ENCODE data around the gene TNRC6C. TPM values are rescaled to one million over a fixed set of nuclear protein-coding genes. Genes with fewer than 3 reads are reported as not detected.
A peak's percentile ranks its signal among the peaks of the same experiment; 100 is the strongest.

The TNRC6C gene
- 3.5 TPM for polyA plus RNA-seq (2013, experiment 1 of 2; ENCODE audit: insufficient read length)
- 3.4 TPM for polyA plus RNA-seq (2013, experiment 2 of 2; ENCODE audit: insufficient read length)

- DNase-seq: peak; percentile 99
Observed at GRCh38 chr17:77957857-77958715, at the start of gene TNRC6C. TSS of gene TNRC6C (plus strand) at chr17:77958703. CDS start at chr17:78004207, 45,504 bp downstream.

- DNase-seq: no peak
Observed at GRCh38 chr17:77909236-77909635, 49.3 kb upstream of the TNRC6C start.

GRCh38 chr17:77909816-77910215, 48.7 kb upstream of the TNRC6C start:
- no peak for DNase-seq

GRCh38 chr17:77914385-77915254, 43.9 kb upstream of the TNRC6C start:
- peak; percentile 27 for DNase-seq

- no peak for DNase-seq
Observed at GRCh38 chr17:77915594-77916021, 42.9 kb upstream of the TNRC6C start.

- DNase-seq: no peak
Observed at GRCh38 chr17:77916264-77916663, 42.2 kb upstream of the TNRC6C start.

GRCh38 chr17:77916703-77917481, 41.6 kb upstream of the TNRC6C start:
- no peak for DNase-seq

GRCh38 chr17:77919276-77919675, 39.2 kb upstream of the TNRC6C start:
- DNase-seq: no peak

GRCh38 chr17:77923135-77923534, 35.4 kb upstream of the TNRC6C start:
- DNase-seq: no peak

GRCh38 chr17:77923776-77924513, 34.6 kb upstream of the TNRC6C start:
- DNase-seq: no peak

- DNase-seq: peak; percentile 23
Observed at GRCh38 chr17:77924757-77925336, 33.7 kb upstream of the TNRC6C start.

GRCh38 chr17:77925831-77926543, 32.5 kb upstream of the TNRC6C start:
- DNase-seq: no peak

- no peak for DNase-seq
Observed at GRCh38 chr17:77926981-77927380, 31.5 kb upstream of the TNRC6C start.

- DNase-seq: no peak
Observed at GRCh38 chr17:77927777-77928518, 30.6 kb upstream of the TNRC6C start.

- no peak for DNase-seq
Observed at GRCh38 chr17:77928519-77929179, 29.9 kb upstream of the TNRC6C start.

- DNase-seq: no peak
Observed at GRCh38 chr17:77929180-77929564, 29.3 kb upstream of the TNRC6C start.

- no peak for DNase-seq
Observed at GRCh38 chr17:77929871-77930436, 28.5 kb upstream of the TNRC6C start.

- no peak for DNase-seq
Observed at GRCh38 chr17:77930780-77931768, 27.4 kb upstream of the TNRC6C start.

Measured in fibroblast of skin of abdomen (primary cell).